OCI-LY3 (cell line): ENCODE data around the gene DAG1.

Experiments
- H2AFZ ChIP-seq: fragments of 200-600, 300-600 bp; shearing (Covaris generic); 2 replicates; pipeline ENCODE4 v1.6.0; 2014; ENCODE audit warnings: antibody characterized with exemption, low read depth, low read length
- H3K27ac ChIP-seq: fragments of 200-600, 300-600 bp; sonication (generic); 2 replicates; pipeline ENCODE4 v1.5.1; 2014; ENCODE audit warnings: mild to moderate bottlenecking, low read length, moderate library complexity, mixed read lengths
- H3K27me3 ChIP-seq: fragments of 200-600, 300-600 bp; sonication (generic); 2 replicates; pipeline ENCODE4 v1.6.1; 2014; ENCODE audit warnings: low read depth, low read length, mixed read lengths
- H3K36me3 ChIP-seq: fragments of 200-600, 300-600 bp; sonication (generic); replicated peaks from 2 replicates; pipeline ENCODE3; 2014; ENCODE audit warnings: low read depth, low read length, mixed read lengths
- H3K4me1 ChIP-seq: fragments of 300-600, 200-600 bp; sonication (generic); 2 replicates; pipeline ENCODE4 v1.6.1; 2014; ENCODE audit warnings: low read length, mixed read lengths
- H3K4me2 ChIP-seq: fragments of 200-600, 300-600 bp; sonication (generic); 2 replicates; pipeline ENCODE4 v1.6.1; 2014; ENCODE audit warnings: low read length, mixed read lengths
- H3K4me3 ChIP-seq: fragments of 300-600, 200-600 bp; sonication (generic); 2 replicates; pipeline ENCODE4 v1.5.1; 2014; ENCODE audit warnings: antibody characterized with exemption, mild to moderate bottlenecking, low read length, moderate library complexity
- H3K79me2 ChIP-seq: fragments of 300-600, 200-600 bp; shearing (Covaris generic); 2 replicates; pipeline ENCODE4 v1.6.1; 2014; ENCODE audit warnings: mild to moderate bottlenecking, low read length, mixed read lengths
- H3K9ac ChIP-seq: fragments of 300-600, 200-600 bp; shearing (Covaris generic); 2 replicates; pipeline ENCODE4 v1.6.0; 2014; ENCODE audit warnings: mild to moderate bottlenecking, low read length, moderate library complexity
- H3K9me3 ChIP-seq: fragments of 200-600, 300-600 bp; shearing (Covaris generic); 2 replicates; pipeline ENCODE4 v1.6.1; 2014; ENCODE audit warnings: low read length, mixed read lengths; ENCODE audit not compliant: insufficient read depth
- H4K20me1 ChIP-seq: fragments of 200-600, 300-600 bp; sonication (generic); 2 replicates; pipeline ENCODE4 v1.6.1; 2016; ENCODE audit warnings: low read length, mixed read lengths; ENCODE audit not compliant: insufficient read depth
- EZH2phosphoT487 ChIP-seq: fragments of 200-600 bp; shearing (Covaris generic); IDR thresholded peaks from 2 replicates; pipeline ENCODE4 v1.6.1; 2018; ENCODE audit warnings: antibody characterized with exemption, mixed run types, low read depth
- TF ChIP-seq, protein P1 (sequence below): fragments of 200-600, 300-600 bp; sonication (generic); IDR thresholded peaks from 2 replicates; pipeline ENCODE4 v1.5.1; 2014; ENCODE audit warnings: antibody characterized with exemption, low read length, low read depth

Gene DAG1

DNA sequence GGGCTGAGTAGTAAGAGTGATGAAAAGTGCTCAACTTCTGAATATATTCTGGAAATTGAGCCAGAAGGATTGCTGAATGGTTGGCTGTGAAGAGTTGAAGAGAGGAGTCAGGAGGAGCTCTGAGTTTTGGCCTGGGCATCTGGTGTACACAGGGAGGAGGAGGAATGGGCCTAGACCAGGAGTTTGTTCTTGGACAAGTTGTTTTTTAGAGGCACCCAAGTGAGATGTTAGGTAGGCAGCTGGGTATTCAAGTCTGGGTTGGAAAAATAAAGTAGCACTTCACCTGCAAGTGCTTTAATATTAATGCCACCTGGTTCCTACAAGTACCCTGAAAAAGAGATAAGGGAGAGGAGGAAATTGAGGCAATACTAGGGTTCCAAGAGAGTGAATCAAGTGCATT lies 98.9 kb downstream of the DAG1 start:
- H3K9me3 ChIP-seq = no peaks in the 10 kb centered on the region
- no peaks in the 10 kb centered on the region for H3K36me3 ChIP-seq
- H3K27ac ChIP-seq = no peak overlapping the region
- H3K4me2 ChIP-seq = no peak overlapping the region
- H3K4me3 ChIP-seq = no peak overlapping the region
- H3K9ac ChIP-seq = no peak overlapping the region
- no peaks in the 10 kb centered on the region for H3K27me3 ChIP-seq
- no peaks in the 10 kb centered on the region for H3K79me2 ChIP-seq
- no peaks in the 10 kb centered on the region; the same call in 1 of the 2 replicates for H4K20me1 ChIP-seq
- no peak overlapping the region for H2AFZ ChIP-seq
- no peaks in the 10 kb centered on the region for H3K4me1 ChIP-seq
- TF ChIP-seq, protein P1, sequence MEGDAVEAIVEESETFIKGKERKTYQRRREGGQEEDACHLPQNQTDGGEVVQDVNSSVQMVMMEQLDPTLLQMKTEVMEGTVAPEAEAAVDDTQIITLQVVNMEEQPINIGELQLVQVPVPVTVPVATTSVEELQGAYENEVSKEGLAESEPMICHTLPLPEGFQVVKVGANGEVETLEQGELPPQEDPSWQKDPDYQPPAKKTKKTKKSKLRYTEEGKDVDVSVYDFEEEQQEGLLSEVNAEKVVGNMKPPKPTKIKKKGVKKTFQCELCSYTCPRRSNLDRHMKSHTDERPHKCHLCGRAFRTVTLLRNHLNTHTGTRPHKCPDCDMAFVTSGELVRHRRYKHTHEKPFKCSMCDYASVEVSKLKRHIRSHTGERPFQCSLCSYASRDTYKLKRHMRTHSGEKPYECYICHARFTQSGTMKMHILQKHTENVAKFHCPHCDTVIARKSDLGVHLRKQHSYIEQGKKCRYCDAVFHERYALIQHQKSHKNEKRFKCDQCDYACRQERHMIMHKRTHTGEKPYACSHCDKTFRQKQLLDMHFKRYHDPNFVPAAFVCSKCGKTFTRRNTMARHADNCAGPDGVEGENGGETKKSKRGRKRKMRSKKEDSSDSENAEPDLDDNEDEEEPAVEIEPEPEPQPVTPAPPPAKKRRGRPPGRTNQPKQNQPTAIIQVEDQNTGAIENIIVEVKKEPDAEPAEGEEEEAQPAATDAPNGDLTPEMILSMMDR = no peak
- TF ChIP-seq EZH2phosphoT487 = no peak

DNA sequence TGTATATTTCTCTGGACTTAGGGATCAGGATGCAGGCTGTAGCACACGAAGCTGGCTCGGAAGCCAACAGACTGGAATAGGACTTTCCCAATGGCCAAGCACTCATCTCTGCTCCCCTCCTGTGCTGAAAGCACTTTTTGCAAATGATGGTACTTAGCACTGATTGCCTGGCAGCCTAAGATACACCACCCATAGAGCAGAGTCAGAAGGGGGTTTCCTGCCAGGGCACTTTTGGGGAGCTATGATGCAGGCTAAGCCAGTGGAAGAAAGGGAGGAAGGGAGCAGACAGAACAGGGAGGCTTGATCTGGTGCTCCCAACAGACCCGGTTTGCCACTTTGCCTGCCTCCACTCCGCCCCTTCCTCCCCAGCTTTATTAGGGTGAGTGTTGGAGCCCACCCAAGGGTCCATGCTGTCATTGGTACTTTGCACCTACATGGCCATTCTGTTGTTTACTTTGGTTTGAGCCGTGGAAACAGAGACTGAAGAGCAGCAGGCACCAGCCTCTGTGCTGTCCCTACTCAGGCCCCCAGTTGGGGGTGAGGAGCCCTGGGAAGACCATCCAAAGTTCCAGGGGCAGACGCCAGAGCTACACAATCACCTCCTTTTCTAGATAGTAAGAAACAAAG lies 100.1 kb downstream of the DAG1 start:
- no peak overlapping the region for H3K4me2 ChIP-seq
- H3K9ac ChIP-seq = no peak overlapping the region
- no peak for TF ChIP-seq EZH2phosphoT487
- TF ChIP-seq, protein P1 = no peak

DNA sequence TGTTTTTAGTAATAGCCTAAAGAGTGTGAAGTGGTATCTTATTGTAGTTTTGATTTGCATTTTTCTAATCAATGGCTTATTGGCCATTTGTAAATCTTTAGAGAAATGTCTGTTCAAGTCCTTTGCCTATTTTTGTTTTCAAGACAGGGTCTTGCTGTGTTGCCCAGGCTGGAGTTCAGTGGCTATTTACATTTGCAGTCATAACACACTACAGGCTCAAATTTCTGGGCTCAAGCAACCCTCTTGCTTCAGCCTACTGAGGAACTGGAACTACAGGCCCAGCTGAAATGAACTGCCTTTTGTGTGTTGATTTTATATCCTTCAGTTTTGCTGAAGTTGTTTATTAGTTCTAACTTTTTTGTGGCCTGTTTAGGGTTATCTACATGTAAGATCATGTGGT lies 112.1 kb downstream of the DAG1 start:
- H3K36me3 ChIP-seq = no peaks in the 10 kb centered on the region
- no peak overlapping the region for H3K27ac ChIP-seq
- H4K20me1 ChIP-seq = no peaks in the 10 kb centered on the region
- no peak for TF ChIP-seq EZH2phosphoT487
- TF ChIP-seq, protein P1 = no peak
- H3K9ac ChIP-seq = no peak overlapping the region
- no peak overlapping the region for H3K4me3 ChIP-seq
- H3K79me2 ChIP-seq = no peaks in the 10 kb centered on the region
- no peaks in the 10 kb centered on the region for H3K4me1 ChIP-seq
- H2AFZ ChIP-seq = no peak overlapping the region
- H3K9me3 ChIP-seq = no peaks in the 10 kb centered on the region
- H3K4me2 ChIP-seq = no peak overlapping the region
- H3K27me3 ChIP-seq = peaks cover under 1% of the 10 kb centered on the region; the same call in 1 of the 2 replicates

More for the DNA sequence above, 100.1 kb downstream of the DAG1 start:
- H3K27ac ChIP-seq = no peak overlapping the region
- no peaks in the 10 kb centered on the region for H3K9me3 ChIP-seq
- no peaks in the 10 kb centered on the region for H3K27me3 ChIP-seq
- H3K4me3 ChIP-seq = no peak overlapping the region
- H3K79me2 ChIP-seq = no peaks in the 10 kb centered on the region
- H4K20me1 ChIP-seq = no peaks in the 10 kb centered on the region; the same call in 1 of the 2 replicates
- no peak overlapping the region for H2AFZ ChIP-seq
- no peaks in the 10 kb centered on the region for H3K4me1 ChIP-seq
- H3K36me3 ChIP-seq = no peaks in the 10 kb centered on the region
